H1 (cell line): ENCODE measurements around the gene MAP6. TPM values are rescaled to one million over a fixed set of nuclear protein-coding genes. Genes with fewer than 3 reads are reported as not detected.

Experiments used
- CTCF ChIA-PET: fragments of 300-600 bp; sonication (Branson Sonifier 250); formaldehyde crosslinking; loops from one replicate; lab custom pipeline; 2021; ENCODE audit not compliant: partially characterized antibody; lab: Charles Lee
- POLR2A ChIA-PET: fragments of 300-600 bp; sonication (Branson Sonifier 250); formaldehyde crosslinking; loops from one replicate; lab custom pipeline; 2021; ENCODE audit warnings: inconsistent platforms; ENCODE audit not compliant: partially characterized antibody; lab: Charles Lee
- DNase-seq, 2 experiments: peaks; one replicate each; pipeline versions ENCODE4 v3.0.0 to v3.0.0-alpha.2; 2010 to 2022; ENCODE audit warnings: low spot score in 2 of 2, low read depth in 1 of 2, mixed read lengths in 1 of 2
- FAIRE-seq: peaks from 2 replicates; lab custom pipeline; 2011; peaks lifted over from hg19 to GRCh38; lab: Jason Lieb, UNC
- H2AFZ ChIP-seq: 2 replicates; pipeline ENCODE4 v1.8.1; 2012; ENCODE audit warnings: low read length, inconsistent platforms
- H2AK5ac ChIP-seq: 2 replicates; pipeline ENCODE4 v1.6.1; 2013; ENCODE audit warnings: low read depth, low read length
- H2BK120ac ChIP-seq: replicated peaks from 2 replicates; pipeline ENCODE3; 2013; ENCODE audit warnings: low read depth, low read length, inconsistent platforms
- H2BK12ac ChIP-seq: 2 replicates; pipeline ENCODE4 v1.6.1; 2013; ENCODE audit warnings: low read depth, low read length
- H2BK15ac ChIP-seq: 2 replicates; pipeline ENCODE4 v1.6.1; 2013; ENCODE audit warnings: low read length
- H2BK20ac ChIP-seq: 2 replicates; pipeline ENCODE4 v1.6.1; 2013; ENCODE audit warnings: low read length
- H2BK5ac ChIP-seq: 2 replicates; pipeline ENCODE4 v1.6.1; 2013; ENCODE audit warnings: low read depth, low read length
- H3K14ac ChIP-seq: 2 replicates; pipeline ENCODE4 v1.6.1; 2013; ENCODE audit warnings: inconsistent platforms; ENCODE audit not compliant: insufficient read length
- H3K18ac ChIP-seq: 2 replicates; pipeline ENCODE4 v1.6.1; 2013; ENCODE audit warnings: low read length; ENCODE audit errors: extremely low read depth
- H3K23ac ChIP-seq: 2 replicates; pipeline ENCODE4 v1.6.1; 2013; ENCODE audit warnings: inconsistent platforms; ENCODE audit not compliant: insufficient read length
- H3K23me2 ChIP-seq: 2 replicates; pipeline ENCODE4 v1.6.1; 2013; ENCODE audit warnings: low read depth, low read length
- H3K27ac ChIP-seq: 2 replicates; pipeline ENCODE4 v1.6.1; 2011; ENCODE audit warnings: low read depth, low read length, inconsistent platforms
- H3K27me3 ChIP-seq, 4 experiments: replicated peaks in 1 of 4; 1 replicate in 1 of 4; 2 replicates in 3 of 4; pipeline versions ENCODE4 v1.6.1 to v1.8.1; 2011 to 2013; ENCODE audit warnings: low read length in 3 of 4, mild to moderate bottlenecking in 3 of 4, inconsistent platforms in 2 of 4, mixed read lengths in 2 of 4, moderate library complexity in 1 of 4; ENCODE audit not compliant: control insufficient read depth in 3 of 4, insufficient read depth in 3 of 4; ENCODE audit errors: extremely low read depth in 1 of 4
- H3K36me3 ChIP-seq, 4 experiments: 2 replicates each; pipeline versions ENCODE4 v1.6.1 to v1.8.1; 2011 to 2013; ENCODE audit warnings: mild to moderate bottlenecking in 4 of 4, low read length in 3 of 4, moderate library complexity in 2 of 4, control low read depth in 1 of 4, inconsistent platforms in 1 of 4; ENCODE audit not compliant: insufficient read depth in 4 of 4, control insufficient read depth in 2 of 4
- H3K4ac ChIP-seq: replicated peaks from 2 replicates; pipeline ENCODE3; 2013; ENCODE audit warnings: low read length, low read depth, mixed read lengths, inconsistent platforms; ENCODE audit not compliant: insufficient read length
- H3K4me1 ChIP-seq, 4 experiments: replicated peaks in 1 of 4; 1 replicate in 1 of 4; 2 replicates in 3 of 4; pipeline versions ENCODE4 v1.6.1 to v1.8.1; 2011 to 2013; ENCODE audit warnings: low read length in 3 of 4, inconsistent platforms in 2 of 4, mixed read lengths in 1 of 4; ENCODE audit not compliant: insufficient read depth in 4 of 4, control insufficient read depth in 3 of 4
- H3K4me2 ChIP-seq, 2 experiments: 2 replicates each; pipeline versions ENCODE4 v1.6.1 to v1.8.1; 2011 to 2013; ENCODE audit warnings: low read depth in 2 of 2, low read length in 2 of 2, control low read depth in 1 of 2, inconsistent platforms in 1 of 2, mild to moderate bottlenecking in 1 of 2; ENCODE audit not compliant: insufficient read depth in 1 of 2
- H3K4me3 ChIP-seq, 4 experiments: fragments of 200-600, 300-600 bp in 1 of 4; sonication (generic), shearing (Covaris generic), sonication (Bioruptor Twin) in 1 of 4; 2 replicates each; pipeline versions ENCODE4 v1.5.1 to v1.8.1; 2011 to 2016; ENCODE audit warnings: low read length in 4 of 4, low read depth in 3 of 4, control low read depth in 2 of 4, inconsistent platforms in 2 of 4, mild to moderate bottlenecking in 2 of 4, mixed read lengths in 1 of 4, moderate library complexity in 1 of 4; ENCODE audit not compliant: insufficient read depth in 2 of 4; ENCODE audit errors: extremely low read depth in 1 of 4
- H3K56ac ChIP-seq: replicated peaks from 2 replicates; pipeline ENCODE3; 2013; ENCODE audit warnings: low read depth, mild to moderate bottlenecking, mixed read lengths, low read length, inconsistent platforms; ENCODE audit not compliant: insufficient read length
- H3K79me1 ChIP-seq: 2 replicates; pipeline ENCODE4 v1.6.1; 2013; ENCODE audit warnings: low read depth, low read length, control low read depth
- H3K79me2 ChIP-seq, 2 experiments: 2 replicates each; pipeline versions ENCODE4 v1.6.1 to v1.8.1; 2012 to 2013; ENCODE audit warnings: low read length in 2 of 2, mild to moderate bottlenecking in 2 of 2, inconsistent platforms in 1 of 2; ENCODE audit not compliant: insufficient read depth in 2 of 2, control insufficient read depth in 1 of 2
- H3K9ac ChIP-seq, 4 experiments: replicated peaks in 1 of 4; 1 replicate in 1 of 4; 2 replicates in 3 of 4; pipeline versions ENCODE4 v1.6.1 to v1.8.1; 2011 to 2013; ENCODE audit warnings: low read depth in 3 of 4, low read length in 3 of 4, control low read depth in 2 of 4, mild to moderate bottlenecking in 2 of 4, moderate library complexity in 2 of 4, inconsistent platforms in 1 of 4; ENCODE audit errors: extremely low read depth in 1 of 4
- H3K9me3 ChIP-seq, 2 experiments: 2 replicates each; pipeline versions ENCODE4 v1.6.1 to v1.8.1; 2012 to 2013; ENCODE audit warnings: mild to moderate bottlenecking in 2 of 2, moderate library complexity in 2 of 2, control low read depth in 1 of 2, inconsistent platforms in 1 of 2, low read depth in 1 of 2, low read length in 1 of 2, mixed read lengths in 1 of 2; ENCODE audit not compliant: insufficient read depth in 2 of 2
- H4K20me1 ChIP-seq, 2 experiments: replicated peaks in 1 of 2; 2 replicates each; pipeline versions ENCODE3 to v1.8.1; 2011 to 2013; ENCODE audit warnings: inconsistent platforms in 2 of 2, low read length in 2 of 2, mild to moderate bottlenecking in 1 of 2; ENCODE audit not compliant: insufficient read depth in 2 of 2, control insufficient read depth in 1 of 2
- H4K5ac ChIP-seq: 2 replicates; pipeline ENCODE4 v1.6.1; 2013; ENCODE audit warnings: low read length, low read depth, mixed read lengths, inconsistent platforms; ENCODE audit not compliant: insufficient read length
- H4K8ac ChIP-seq: 2 replicates; pipeline ENCODE4 v1.8.0; 2013; ENCODE audit warnings: mild to moderate bottlenecking, moderate library complexity, low read length, inconsistent platforms; ENCODE audit not compliant: insufficient read depth; ENCODE audit errors: extremely low read depth
- H4K91ac ChIP-seq: replicated peaks from 2 replicates; pipeline ENCODE3; 2013; ENCODE audit warnings: low read length, mixed read lengths, inconsistent platforms; ENCODE audit not compliant: insufficient read length
- BRCA1 ChIP-seq: IDR thresholded peaks from 2 replicates; pipeline ENCODE4 v1.6.1; 2012; ENCODE audit warnings: low read depth, low read length, improper control_type of control experiment
- EZH2 ChIP-seq: fragments of 200-600 bp; sonication (generic); IDR thresholded peaks from 2 replicates; pipeline ENCODE4 v1.7.1; 2012; ENCODE audit warnings: low read depth, mild to moderate bottlenecking, moderate library complexity, low read length, inconsistent platforms; ENCODE audit not compliant: severe bottlenecking
- KDM4A ChIP-seq: IDR thresholded peaks from one replicate; pipeline ENCODE4 v1.7.1; 2012; ENCODE audit warnings: low read depth, mild to moderate bottlenecking, moderate library complexity, low read length, inconsistent platforms; ENCODE audit not compliant: severe bottlenecking
- TCF12 ChIP-seq: IDR thresholded peaks from 2 replicates; pipeline ENCODE4 v1.6.1; 2011; ENCODE audit warnings: low read depth, mild to moderate bottlenecking, low read length
- USF2 ChIP-seq: IDR thresholded peaks from 2 replicates; pipeline ENCODE4 v1.6.1; 2011; ENCODE audit warnings: low read length, improper control_type of control experiment
- WGBS, 2 experiments: shearing (Covaris generic) in 1 of 2; methylation state at CpG; one replicate each; pipeline versions ENCODE4 v1.1.6 to v1.1.7; 2013 to 2015; ENCODE audit warnings: low lambda C conversion rate in 2 of 2, mixed read lengths in 2 of 2, inconsistent platforms in 1 of 2, low coverage in 1 of 2, missing lambda C conversion rate in 1 of 2; ENCODE audit not compliant: insufficient replicate concordance in 2 of 2, insufficient coverage in 1 of 2, insufficient read length in 1 of 2; ENCODE audit errors: extremely low coverage in 1 of 2, missing lambda C conversion rate in 1 of 2; 5-methylcytosine and 5-hydroxymethylcytosine counted together
- polyA plus RNA-seq, 7 experiments: library from polyadenylated mRNA; depleted of rRNA in 3 of 7; stranded (reverse) in 5 of 7; unstranded in 2 of 7; fragments of >200 nt in 5 of 7; fragments of 200-250 nt in 2 of 7; gene quantifications; 1 replicate in 5 of 7; 2 replicates in 1 of 7; 4 replicates in 1 of 7; pipeline versions ENCODE4 v1.2.1 to v1.2.3, GENCODE V29; 2011 to 2013; ENCODE audit warnings: missing spikeins in 2 of 7, mixed read lengths in 2 of 7
- total RNA-seq: library from RNA; stranded (reverse); fragmentation: NEBNext Ultra II Directional; extraction: Animal tissue kit (Norgen Biotek cat#: 25700); gene quantifications from 2 replicates; pipeline ENCODE4 v1.2.1, GENCODE V29; 2021

MAP6 gene
- total and polyA plus RNA-seq, 2 of the 8 experiments (the other 6 are each of a cell fraction or from before 2014, with no cell fraction given), result 0.54 to 0.89 TPM

GRCh38 chr11:75589051-75589450 lies 79.8 kb downstream of the MAP6 start:
- H4K5ac ChIP-seq, result no peak overlapping the region
- no peaks in the 10 kb centered on the region; the same call in 1 of the 2 replicates for H3K79me1 ChIP-seq
- 91% methylated on average over 7 of the region's 7 CpGs; no CpG with 5 or more reads in 1 of the 2 experiments for WGBS, 2 experiments
- H2BK5ac ChIP-seq, result no peak overlapping the region
- H4K8ac ChIP-seq, result no peak overlapping the region
- ChIA-PET CTCF (interaction anchor here (0.7 to 9.3 kb wide), 4 partner anchors 12 to 206 kb away, joined by 3 to 74 read pairs (median 3); no protein-coding TSS in a partner anchor), POLR2A (interaction anchor here (35.1 kb wide), 1 partner anchor 26 kb away, joined by 1120 read pairs; the partner anchor contains the start of gene SERPINH1)
- no peaks in the 10 kb centered on the region for H4K20me1 ChIP-seq
- H3K14ac ChIP-seq, result no peak overlapping the region
- H4K91ac ChIP-seq, result no peak overlapping the region
- FAIRE-seq, result no peak
- no peak overlapping the region for H2BK15ac ChIP-seq
- H3K56ac ChIP-seq, result no peak overlapping the region
- peaks cover 0 to 5% (median 4%) of the 10 kb centered on the region in 4 experiments; a peak in 5 of 7 replicates for H3K4me1 ChIP-seq
- no peak overlapping the region for H3K4me3 ChIP-seq
- no peak overlapping the region for H3K18ac ChIP-seq
- no peak overlapping the region for H2BK20ac ChIP-seq
- TF ChIP-seq USF2, result no peak
- no peak for TF ChIP-seq TCF12
- no peak for TF ChIP-seq EZH2
- TF ChIP-seq KDM4A, result no peak
- TF ChIP-seq BRCA1, result no peak
- H2BK120ac ChIP-seq, result no peak overlapping the region
- H3K4ac ChIP-seq, result no peak overlapping the region
- no peaks in the 10 kb centered on the region; the same call in 1 of the 2 replicates for H3K23me2 ChIP-seq
- no peaks in the 10 kb centered on the region for H3K79me2 ChIP-seq
- no peak overlapping the region for H2BK12ac ChIP-seq
- H3K9ac ChIP-seq, result no peak overlapping the region
- H3K9me3 ChIP-seq, result no peaks in the 10 kb centered on the region
- no peak overlapping the region for H2AFZ ChIP-seq
- H3K27me3 ChIP-seq, result no peaks in the 10 kb centered on the region
- no peak overlapping the region for H3K4me2 ChIP-seq
- no peak for DNase-seq
- no peak overlapping the region for H3K23ac ChIP-seq
- H3K36me3 ChIP-seq, result no peaks in the 10 kb centered on the region
- no peak overlapping the region; the same call in 1 of the 2 replicates for H2AK5ac ChIP-seq
- no peak overlapping the region for H3K27ac ChIP-seq
